ENCODE results near the gene MAMLD1.

MAMLD1 gene

GRCh38 chrX:150329868-150330267, 33.2 kb upstream of the MAMLD1 start:
- no peak for DNase-seq (ENCODE audit: low read depth in 1 of 2, low spot score in 1 of 2)
- Histone ChIP-seq H3K27ac (replicated peaks) (no peak overlapping the region), H3K27me3 (ENCODE audit: insufficient read depth, poor library complexity, severe bottlenecking) (no peaks in the 10 kb centered on the region), H3K4me3 (replicated peaks; ENCODE audit: insufficient read depth, low read length) (no peak overlapping the region)
- TF ChIP-seq CTCF (IDR thresholded peaks at IDR 0.05; ENCODE audit: insufficient read depth, low read length) (no peak), REST (IDR thresholded peaks at IDR 0.05; ENCODE audit: insufficient replicate concordance, low read depth) (no peak), SPI1 (IDR thresholded peaks at IDR 0.05; ENCODE audit: borderline replicate concordance, low read depth) (no peak), POLR2AphosphoS5 (IDR thresholded peaks at IDR 0.05; ENCODE audit: low read depth) (no peak)

GRCh38 chrX:150332023-150332422, 31.1 kb upstream of the MAMLD1 start:
- no peak overlapping the region for H3K4me3 ChIP-seq (replicated peaks; ENCODE audit: insufficient read depth, low read length)
- TF ChIP-seq SPI1 (IDR thresholded peaks at IDR 0.05; ENCODE audit: borderline replicate concordance, low read depth) (no peak), POLR2AphosphoS5 (IDR thresholded peaks at IDR 0.05; ENCODE audit: low read depth) (no peak), CTCF (IDR thresholded peaks at IDR 0.05; ENCODE audit: insufficient read depth, low read length) (no peak), REST (IDR thresholded peaks at IDR 0.05; ENCODE audit: insufficient replicate concordance, low read depth) (no peak), GABPA (IDR thresholded peaks at IDR 0.05; ENCODE audit: low read depth) (no peak)
- DNase-seq (ENCODE audit: low read depth in 1 of 2, low spot score in 1 of 2): no peak
- H3K27me3 ChIP-seq (ENCODE audit: insufficient read depth, poor library complexity, severe bottlenecking): no peaks in the 10 kb centered on the region
- no peak overlapping the region for H3K27ac ChIP-seq (replicated peaks)

GRCh38 chrX:150334100-150334499, 29.0 kb upstream of the MAMLD1 start:
- DNase-seq (ENCODE audit: low read depth in 1 of 2, low spot score in 1 of 2): no peak
- H3K27ac ChIP-seq (replicated peaks): no peak overlapping the region
- no peak overlapping the region for H3K4me3 ChIP-seq (replicated peaks; ENCODE audit: insufficient read depth, low read length)
- no peaks in the 10 kb centered on the region for H3K27me3 ChIP-seq (ENCODE audit: insufficient read depth, poor library complexity, severe bottlenecking)
- no peak for TF ChIP-seq SPI1 (IDR thresholded peaks at IDR 0.05; ENCODE audit: borderline replicate concordance, low read depth)
- TF ChIP-seq CTCF (IDR thresholded peaks at IDR 0.05; ENCODE audit: insufficient read depth, low read length): no peak
- TF ChIP-seq POLR2AphosphoS5 (IDR thresholded peaks at IDR 0.05; ENCODE audit: low read depth): no peak
- TF ChIP-seq REST (IDR thresholded peaks at IDR 0.05; ENCODE audit: insufficient replicate concordance, low read depth): no peak
- TF ChIP-seq GABPA (IDR thresholded peaks at IDR 0.05; ENCODE audit: low read depth): no peak
